Spinal cord (tissue), 10 donors: ENCODE measurements around the gene RFTN1. TPM values are rescaled to one million over a fixed set of nuclear protein-coding genes. Genes with fewer than 3 reads are reported as not detected.

Source experiments
- DNase-seq, 6 donors: peaks; one replicate each; pipeline versions ENCODE4 v3.0.0 to v3.0.0-alpha.2; 2013 to 2015; ENCODE audit warnings: low spot score in 6 of 6, low read depth in 4 of 6
- H3K27ac ChIP-seq: one replicate; pipeline ENCODE4 v1.5.1; 2013; ENCODE audit warnings: low read depth, low read length, control low read depth
- H3K27me3 ChIP-seq: one replicate; pipeline ENCODE4 v1.6.1; 2013; ENCODE audit warnings: low read length; ENCODE audit not compliant: control insufficient read depth, insufficient read depth
- H3K36me3 ChIP-seq: one replicate; pipeline ENCODE4 v1.6.1; 2013; ENCODE audit warnings: low read length; ENCODE audit not compliant: control insufficient read depth, insufficient read depth
- H3K4me1 ChIP-seq: one replicate; pipeline ENCODE4 v1.6.1; 2013; ENCODE audit warnings: low read length; ENCODE audit not compliant: control insufficient read depth, insufficient read depth
- H3K4me3 ChIP-seq: one replicate; pipeline ENCODE4 v1.5.1; 2013; ENCODE audit warnings: low read depth, low read length, control low read depth
- H3K9me3 ChIP-seq: one replicate; pipeline ENCODE4 v1.6.1; 2013; ENCODE audit warnings: low read length; ENCODE audit not compliant: control insufficient read depth, insufficient read depth
- WGBS: methylation state at CpG from one replicate; pipeline ENCODE4 v1.1.5; 2013; ENCODE audit warnings: missing lambda C conversion rate; ENCODE audit not compliant: insufficient coverage; 5-methylcytosine and 5-hydroxymethylcytosine counted together
- polyA plus RNA-seq, 2 donors: library from polyadenylated mRNA; unstranded; fragments of 120-200 nt; gene quantifications; one replicate each; pipeline ENCODE4 v1.2.1, GENCODE V29; 2013; ENCODE audit not compliant: insufficient read length in 2 of 2
- total RNA-seq, 2 donors: library from RNA; depleted of rRNA in 1 of 2; stranded (reverse); fragments of 120-200 nt in 1 of 2; fragments of >200 nt in 1 of 2; gene quantifications; one replicate each; pipeline versions ENCODE4 v1.2.3 to v1.2.4, GENCODE V29; 2013 to 2014
- donor health status: healthy.

The RFTN1 gene
- total and polyA plus RNA-seq, 4 donors = 15.6 to 26.8 (median 25.7) TPM

DNA sequence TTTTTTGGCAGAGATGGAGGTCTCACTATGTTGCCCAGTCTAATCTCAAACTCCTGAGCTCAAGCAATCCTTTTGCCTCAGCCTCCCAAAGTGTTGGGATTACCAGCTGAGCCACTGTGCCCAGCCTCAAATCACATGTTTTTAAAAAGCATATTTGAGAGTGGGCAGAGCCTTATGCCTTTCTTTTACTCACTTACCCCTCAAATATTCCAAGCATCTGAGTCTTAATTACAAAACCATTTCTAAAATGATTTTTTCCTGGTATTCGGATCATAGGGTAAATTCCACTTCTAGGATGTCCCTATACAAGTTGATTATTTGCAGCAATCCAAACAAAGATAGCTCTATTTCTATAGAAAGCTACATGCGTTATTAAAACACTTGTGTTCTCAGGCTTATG lies 106.1 kb downstream of the RFTN1 start:
- WGBS = no CpG with 5 or more reads among the region's 2 CpGs
- H3K27ac ChIP-seq = peak overlapping the region; percentile 45
- no peaks in the 10 kb centered on the region for H3K36me3 ChIP-seq
- no peaks in the 10 kb centered on the region for H3K9me3 ChIP-seq
- no peak for DNase-seq
- H3K4me1 ChIP-seq = peaks cover 7% of the 10 kb centered on the region
- no peak overlapping the region for H3K4me3 ChIP-seq
- H3K27me3 ChIP-seq = no peaks in the 10 kb centered on the region

DNA sequence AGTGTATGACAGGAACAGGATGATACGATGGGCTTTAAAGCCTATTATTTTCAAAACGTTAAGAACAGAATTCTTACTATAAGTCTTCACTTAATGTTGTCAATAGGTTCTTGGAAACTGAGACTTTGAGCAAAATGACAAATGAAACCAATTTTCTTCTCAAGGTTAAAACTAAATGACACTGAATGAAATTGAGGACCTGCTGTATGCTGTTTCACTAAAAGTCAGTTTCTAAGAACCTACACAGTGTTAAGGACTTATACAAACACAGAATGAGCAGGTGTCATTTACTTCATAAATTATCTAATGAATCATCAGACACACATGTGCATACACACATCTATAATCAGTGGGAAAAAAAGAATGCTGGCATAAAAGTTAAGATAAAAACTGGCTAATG lies 106.9 kb downstream of the RFTN1 start:
- Histone ChIP-seq H3K4me1 (peaks cover 7% of the 10 kb centered on the region), H3K36me3 (no peaks in the 10 kb centered on the region), H3K27ac (peak overlapping the region; percentile 45), H3K9me3 (no peaks in the 10 kb centered on the region), H3K27me3 (no peaks in the 10 kb centered on the region), H3K4me3 (no peak overlapping the region)
- DNase-seq = no peak
- WGBS = no CpG with 5 or more reads among the region's 2 CpGs

DNA sequence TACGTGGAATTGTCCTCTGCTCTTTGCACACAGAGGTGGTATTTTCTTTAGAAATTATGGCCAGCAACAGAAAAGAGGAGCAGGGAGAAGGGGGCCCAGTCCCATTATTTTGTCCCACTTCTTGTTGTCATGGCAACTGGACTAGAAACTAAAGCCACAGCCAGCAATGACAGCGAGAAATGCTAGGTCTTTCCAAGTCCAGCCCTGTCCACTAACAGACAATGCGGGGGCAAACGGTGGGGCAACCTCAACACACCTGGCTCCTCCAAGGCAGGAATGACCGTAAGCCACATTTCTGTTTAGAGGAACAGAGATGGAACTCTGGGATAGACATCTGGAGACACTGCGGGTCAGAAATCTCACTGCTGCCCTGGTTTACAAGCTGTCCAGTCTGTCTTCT lies 107.3 kb downstream of the RFTN1 start:
- 45% methylated on average over 4 of the region's 6 CpGs for WGBS
- Histone ChIP-seq H3K9me3 (no peaks in the 10 kb centered on the region), H3K4me3 (no peak overlapping the region), H3K27ac (no peak overlapping the region), H3K27me3 (no peaks in the 10 kb centered on the region), H3K4me1 (peaks cover 7% of the 10 kb centered on the region), H3K36me3 (no peaks in the 10 kb centered on the region)
- peak in 2 of 6 donors; percentile 17 to 67 for DNase-seq

GRCh38 chr3:16404349-16404895 lies 109.1 kb downstream of the RFTN1 start:
- Histone ChIP-seq H3K9me3 (no peaks in the 10 kb centered on the region), H3K36me3 (no peaks in the 10 kb centered on the region), H3K27me3 (no peaks in the 10 kb centered on the region), H3K4me1 (peaks cover 14% of the 10 kb centered on the region), H3K27ac (no peak overlapping the region), H3K4me3 (no peak overlapping the region)
- 98% methylated on average over 6 of the region's 6 CpGs for WGBS
- DNase-seq = no peak

- H3K4me3 ChIP-seq = no peak overlapping the region
- peaks cover 17% of the 10 kb centered on the region for H3K4me1 ChIP-seq
- H3K27ac ChIP-seq = no peak overlapping the region
- WGBS = 92% methylated on average over 5 of the region's 6 CpGs
- H3K9me3 ChIP-seq = no peaks in the 10 kb centered on the region
- H3K36me3 ChIP-seq = no peaks in the 10 kb centered on the region
- no peaks in the 10 kb centered on the region for H3K27me3 ChIP-seq
- DNase-seq = no peak
Measured at GRCh38 chr3:16402451-16402850, 111.0 kb downstream of the RFTN1 start.

DNA sequence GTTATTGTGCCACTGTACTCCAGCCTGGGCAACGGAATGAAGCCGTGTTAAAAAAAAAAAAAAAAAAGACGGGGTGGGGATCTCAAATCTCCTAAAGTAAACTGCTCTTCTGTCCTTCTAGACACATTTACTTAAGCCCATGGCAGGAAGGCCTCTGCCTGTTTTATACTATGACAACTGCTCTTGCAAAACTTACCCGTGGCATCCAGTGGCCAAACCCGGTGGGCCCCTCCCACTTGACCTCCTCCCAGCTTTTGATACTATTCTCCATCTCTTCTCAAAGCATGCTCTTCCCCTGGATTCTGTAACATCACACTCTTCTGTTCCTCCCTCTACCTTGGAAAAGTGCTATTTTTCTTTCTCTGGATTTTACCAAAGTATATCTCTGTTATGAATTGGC lies 112.2 kb downstream of the RFTN1 start:
- Histone ChIP-seq H3K4me1 (peaks cover 16% of the 10 kb centered on the region), H3K9me3 (no peaks in the 10 kb centered on the region), H3K4me3 (no peak overlapping the region), H3K27me3 (no peaks in the 10 kb centered on the region), H3K27ac (no peak overlapping the region), H3K36me3 (no peaks in the 10 kb centered on the region)
- 90% methylated on average over 4 of the region's 5 CpGs for whole genome bisulfite sequencing
- DNase-seq = no peak

DNA sequence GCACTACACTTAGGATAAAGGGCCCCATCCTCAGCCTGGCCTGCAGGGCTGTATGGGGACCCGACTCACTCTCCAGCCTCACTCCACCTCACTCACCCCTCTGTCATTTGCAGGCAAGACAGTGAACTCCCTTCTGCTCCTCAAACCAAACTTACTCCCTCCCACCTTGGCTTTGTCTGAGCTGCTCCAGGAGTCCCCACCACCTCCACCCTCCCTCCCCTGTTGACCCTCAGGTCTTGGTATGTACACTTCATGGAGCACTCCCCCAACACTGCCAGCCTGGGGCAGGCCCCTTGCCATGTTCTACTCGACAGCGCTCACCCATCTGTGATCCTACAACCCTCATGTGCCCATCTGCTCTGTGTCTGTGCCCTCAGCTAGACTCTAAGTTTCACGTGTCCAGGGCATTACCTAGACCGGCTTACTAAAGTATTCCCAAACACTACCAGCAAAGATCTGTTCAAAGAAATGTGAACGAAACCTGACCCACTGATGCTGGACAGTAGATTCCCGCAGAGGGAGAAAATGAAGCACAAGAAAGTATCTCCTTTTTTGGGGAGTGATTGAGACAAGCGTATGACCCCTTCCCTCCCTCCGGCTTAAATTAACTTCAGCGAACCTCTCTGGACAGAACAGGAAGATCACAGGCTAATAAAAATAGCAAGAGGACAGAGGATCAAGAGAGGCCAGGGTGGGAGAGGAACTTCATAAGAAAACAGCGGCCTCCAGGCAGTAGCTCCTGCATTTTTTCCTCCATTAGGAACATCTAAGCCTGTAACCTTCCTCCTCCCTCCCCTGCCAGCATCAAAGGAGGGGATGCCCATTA lies 113.2 kb downstream of the RFTN1 start:
- DNase-seq = no peak
- Histone ChIP-seq H3K27ac (peak overlapping the region; percentile 69), H3K27me3 (no peaks in the 10 kb centered on the region), H3K9me3 (no peaks in the 10 kb centered on the region), H3K4me1 (peaks cover 14% of the 10 kb centered on the region), H3K4me3 (no peak overlapping the region), H3K36me3 (no peaks in the 10 kb centered on the region)
- 89% methylated on average over 6 of the region's 11 CpGs for WGBS

GRCh38 chr3:16399473-16399872 lies 114.0 kb downstream of the RFTN1 start:
- H3K27ac ChIP-seq = peak overlapping the region; percentile 69
- DNase-seq = peak in 1 of 6 donors; percentile 59
- 41% methylated on average over 5 of the region's 6 CpGs for WGBS
- H3K36me3 ChIP-seq = no peaks in the 10 kb centered on the region
- no peaks in the 10 kb centered on the region for H3K27me3 ChIP-seq
- H3K9me3 ChIP-seq = no peaks in the 10 kb centered on the region
- no peak overlapping the region for H3K4me3 ChIP-seq
- H3K4me1 ChIP-seq = peaks cover 14% of the 10 kb centered on the region

- H3K36me3 ChIP-seq = no peaks in the 10 kb centered on the region
- H3K4me3 ChIP-seq = no peak overlapping the region
- H3K4me1 ChIP-seq = peaks cover 14% of the 10 kb centered on the region
- DNase-seq = no peak
- no peaks in the 10 kb centered on the region for H3K27me3 ChIP-seq
- peak overlapping the region; percentile 69 for H3K27ac ChIP-seq
- WGBS = 0% methylated on average over 1 of the region's 2 CpGs
- no peaks in the 10 kb centered on the region for H3K9me3 ChIP-seq
Measured at GRCh38 chr3:16398648-16399047, 114.9 kb downstream of the RFTN1 start.

GRCh38 chr3:16396202-16396601 lies 117.3 kb downstream of the RFTN1 start:
- peak in 1 of 6 donors; percentile 42 for DNase-seq
- H3K4me3 ChIP-seq = no peak overlapping the region
- no peaks in the 10 kb centered on the region for H3K36me3 ChIP-seq
- no CpG with 5 or more reads among the region's 4 CpGs for WGBS
- H3K27ac ChIP-seq = no peak overlapping the region
- peaks cover 14% of the 10 kb centered on the region for H3K4me1 ChIP-seq
- no peaks in the 10 kb centered on the region for H3K27me3 ChIP-seq
- no peaks in the 10 kb centered on the region for H3K9me3 ChIP-seq
